Measurements from ENCODE around the gene MACROH2A1.
A peak's percentile ranks its signal among the peaks of the same experiment; 100 is the strongest.

MACROH2A1 gene

GRCh38 chr5:135398855-135399793 is at the start of gene MACROH2A1:
Gene MACROH2A1 (minus strand): TSS chr5:135399231. CDS start chr5:135389093, 10,138 bp downstream.
- DNase-seq (ENCODE audit: extremely low read depth in 1 of 2, low read depth in 1 of 2): peak; percentile 64 to 66

GRCh38 chr5:135448071-135448739 is 49.2 kb upstream of the MACROH2A1 start:
- DNase-seq (ENCODE audit: extremely low read depth in 1 of 2, low read depth in 1 of 2): no peak

GRCh38 chr5:135447298-135447929 is 48.4 kb upstream of the MACROH2A1 start, which contains the start of gene DCANP1:
Gene DCANP1 (minus strand): TSS chr5:135447348. CDS start chr5:135447108, 240 bp downstream.
- no peak for DNase-seq (ENCODE audit: extremely low read depth in 1 of 2, low read depth in 1 of 2)

GRCh38 chr5:135446615-135447014 is 47.6 kb upstream of the MACROH2A1 start:
- no peak for DNase-seq (ENCODE audit: extremely low read depth in 1 of 2, low read depth in 1 of 2)

GRCh38 chr5:135446206-135446605 is 47.2 kb upstream of the MACROH2A1 start:
- no peak for DNase-seq (ENCODE audit: extremely low read depth in 1 of 2, low read depth in 1 of 2)

GRCh38 chr5:135445306-135445985 is 46.4 kb upstream of the MACROH2A1 start:
- DNase-seq (ENCODE audit: extremely low read depth in 1 of 2, low read depth in 1 of 2): no peak

GRCh38 chr5:135444881-135445280 is 45.9 kb upstream of the MACROH2A1 start:
- DNase-seq (ENCODE audit: extremely low read depth in 1 of 2, low read depth in 1 of 2): no peak

GRCh38 chr5:135444360-135444759 is 45.3 kb upstream of the MACROH2A1 start:
- no peak for DNase-seq (ENCODE audit: extremely low read depth in 1 of 2, low read depth in 1 of 2)

- no peak for DNase-seq (ENCODE audit: extremely low read depth in 1 of 2, low read depth in 1 of 2)
Observed at GRCh38 chr5:135443161-135443960, 44.3 kb upstream of the MACROH2A1 start.

- DNase-seq (ENCODE audit: extremely low read depth in 1 of 2, low read depth in 1 of 2): no peak
Observed at GRCh38 chr5:135442431-135443160, 43.6 kb upstream of the MACROH2A1 start.

- DNase-seq (ENCODE audit: extremely low read depth in 1 of 2, low read depth in 1 of 2): no peak
Observed at GRCh38 chr5:135441919-135442318, 42.9 kb upstream of the MACROH2A1 start.

- no peak for DNase-seq (ENCODE audit: extremely low read depth in 1 of 2, low read depth in 1 of 2)
Observed at GRCh38 chr5:135441350-135441831, 42.4 kb upstream of the MACROH2A1 start.

GRCh38 chr5:135440916-135441315 is 41.9 kb upstream of the MACROH2A1 start:
- no peak for DNase-seq (ENCODE audit: extremely low read depth in 1 of 2, low read depth in 1 of 2)

GRCh38 chr5:135439231-135440205 is 40.5 kb upstream of the MACROH2A1 start:
- no peak for DNase-seq (ENCODE audit: extremely low read depth in 1 of 2, low read depth in 1 of 2)

GRCh38 chr5:135438636-135439221 is 39.7 kb upstream of the MACROH2A1 start:
- no peak for DNase-seq (ENCODE audit: extremely low read depth in 1 of 2, low read depth in 1 of 2)

GRCh38 chr5:135437796-135438560 is 38.9 kb upstream of the MACROH2A1 start:
- no peak for DNase-seq (ENCODE audit: extremely low read depth in 1 of 2, low read depth in 1 of 2)

GRCh38 chr5:135437422-135437795 is 38.4 kb upstream of the MACROH2A1 start:
- DNase-seq (ENCODE audit: extremely low read depth in 1 of 2, low read depth in 1 of 2): no peak
